H9 (cell line): Measurements from ENCODE around the gene BUD13. TPM values are rescaled to one million over a fixed set of nuclear protein-coding genes. Genes with fewer than 3 reads are reported as not detected.

Source experiments
- DNase-seq: peaks from one replicate; pipeline ENCODE4 v3.0.0-alpha.2; 2017
- H2AFZ ChIP-seq: one replicate; pipeline ENCODE4 v1.6.1; 2013; ENCODE audit warnings: mild to moderate bottlenecking, low read length, control low read depth, moderate library complexity
- H2AK5ac ChIP-seq: 2 replicates; pipeline ENCODE4 v1.6.1; 2013; ENCODE audit warnings: low read length, control low read depth, mixed read lengths; ENCODE audit not compliant: insufficient read length
- H2BK120ac ChIP-seq: one replicate; pipeline ENCODE4 v1.6.1; 2013; ENCODE audit warnings: low read depth, mild to moderate bottlenecking, low read length, control low read depth, inconsistent platforms; ENCODE audit not compliant: poor library complexity, severe bottlenecking
- H2BK12ac ChIP-seq: 2 replicates; pipeline ENCODE4 v1.6.1; 2013; ENCODE audit warnings: low read length, control low read depth, mixed read lengths, low read depth; ENCODE audit not compliant: insufficient read length
- H2BK15ac ChIP-seq: 2 replicates; pipeline ENCODE4 v1.6.1; 2013; ENCODE audit warnings: low read depth, low read length, control low read depth
- H2BK20ac ChIP-seq: one replicate; pipeline ENCODE4 v1.6.1; 2013; ENCODE audit warnings: low read depth, mild to moderate bottlenecking, low read length, control low read depth, inconsistent platforms; ENCODE audit not compliant: poor library complexity, severe bottlenecking
- H2BK5ac ChIP-seq: 2 replicates; pipeline ENCODE4 v1.6.1; 2013; ENCODE audit warnings: low read length, control low read depth, mixed read lengths; ENCODE audit not compliant: insufficient read length
- H3K14ac ChIP-seq: 2 replicates; pipeline ENCODE4 v1.6.1; 2013; ENCODE audit warnings: low read length, control low read depth; ENCODE audit not compliant: insufficient read depth
- H3K18ac ChIP-seq: 2 replicates; pipeline ENCODE4 v1.6.1; 2013; ENCODE audit warnings: low read depth, mild to moderate bottlenecking, mixed read lengths, low read length, control low read depth; ENCODE audit not compliant: insufficient read length
- H3K23ac ChIP-seq: 2 replicates; pipeline ENCODE4 v1.6.1; 2013; ENCODE audit warnings: low read length, control low read depth, mixed read lengths, low read depth; ENCODE audit not compliant: insufficient read length
- H3K23me2 ChIP-seq: 2 replicates; pipeline ENCODE4 v1.6.1; 2013; ENCODE audit warnings: low read depth, mild to moderate bottlenecking, mixed read lengths, low read length, control low read depth; ENCODE audit not compliant: insufficient read length, poor library complexity, severe bottlenecking
- H3K27ac ChIP-seq: 2 replicates; pipeline ENCODE4 v1.5.1; 2013; ENCODE audit warnings: low read length, control low read depth, mixed read lengths, low read depth; ENCODE audit not compliant: insufficient read length
- H3K27me3 ChIP-seq: 2 replicates; pipeline ENCODE4 v1.6.1; 2013; ENCODE audit warnings: low read length, control low read depth, inconsistent platforms; ENCODE audit not compliant: insufficient read depth
- H3K4ac ChIP-seq: 2 replicates; pipeline ENCODE4 v1.6.1; 2013; ENCODE audit warnings: low read depth, mild to moderate bottlenecking, control low read depth, inconsistent platforms, low read length, moderate library complexity
- H3K4me1 ChIP-seq: 2 replicates; pipeline ENCODE4 v1.6.1; 2013; ENCODE audit warnings: low read length, control low read depth, inconsistent platforms; ENCODE audit not compliant: insufficient read depth
- H3K4me2 ChIP-seq: 2 replicates; pipeline ENCODE4 v1.6.1; 2013; ENCODE audit warnings: low read length, control low read depth, mixed read lengths; ENCODE audit not compliant: insufficient read length, insufficient read depth
- H3K56ac ChIP-seq: 2 replicates; pipeline ENCODE4 v1.6.1; 2013; ENCODE audit warnings: low read depth, mild to moderate bottlenecking, mixed read lengths, low read length, control low read depth; ENCODE audit not compliant: insufficient read length
- H3K79me1 ChIP-seq: 2 replicates; pipeline ENCODE4 v1.6.1; 2013; ENCODE audit warnings: low read depth, mild to moderate bottlenecking, moderate library complexity, low read length, control low read depth, inconsistent platforms; ENCODE audit not compliant: insufficient read depth, poor library complexity, severe bottlenecking
- H3K79me2 ChIP-seq: 2 replicates; pipeline ENCODE4 v1.6.1; 2013; ENCODE audit warnings: low read length, control low read depth, inconsistent platforms; ENCODE audit not compliant: insufficient read depth
- H3K9ac ChIP-seq: 2 replicates; pipeline ENCODE4 v1.6.1; 2013; ENCODE audit warnings: low read length, control low read depth, mixed read lengths; ENCODE audit not compliant: insufficient read length; ENCODE audit errors: extremely low read depth
- H3K9me3 ChIP-seq: one replicate; pipeline ENCODE4 v1.6.1; 2013; ENCODE audit warnings: low read depth, low read length, inconsistent platforms; ENCODE audit not compliant: control insufficient read depth
- H3T11ph ChIP-seq: one replicate; pipeline ENCODE4 v1.6.1; 2013; ENCODE audit warnings: mild to moderate bottlenecking, low read length, control low read depth, inconsistent platforms
- H4K20me1 ChIP-seq: one replicate; pipeline ENCODE4 v1.6.1; 2013; ENCODE audit not compliant: control insufficient read depth, insufficient read length, insufficient read depth
- H4K5ac ChIP-seq: 2 replicates; pipeline ENCODE4 v1.6.1; 2013; ENCODE audit warnings: low read depth, mild to moderate bottlenecking, mixed read lengths, low read length, control low read depth; ENCODE audit not compliant: insufficient read length
- H4K8ac ChIP-seq: replicated peaks from 2 replicates; pipeline ENCODE4 v1.6.1; 2013; ENCODE audit warnings: low read length, control low read depth, mixed read lengths, low read depth; ENCODE audit not compliant: insufficient read length
- H4K91ac ChIP-seq: 2 replicates; pipeline ENCODE4 v1.6.1; 2013; ENCODE audit warnings: low read depth, mild to moderate bottlenecking, moderate library complexity, mixed read lengths, low read length, control low read depth; ENCODE audit not compliant: insufficient read length
- H3K27ac Mint-ChIP-seq, 3 experiments: 2 replicates in 2 of 3; 3 replicates in 1 of 3; pipeline ENCODE4 v1.8.0; 2020 to 2021; ENCODE audit warnings: mixed read lengths in 3 of 3, mild to moderate bottlenecking in 1 of 3, moderate library complexity in 1 of 3
- H3K27me3 Mint-ChIP-seq: 2 replicates; pipeline ENCODE4 v1.8.0; 2021; ENCODE audit warnings: low read depth, mild to moderate bottlenecking, moderate library complexity, mixed read lengths
- H3K36me3 Mint-ChIP-seq, 3 experiments: 2 replicates in 2 of 3; 3 replicates in 1 of 3; pipeline ENCODE4 v1.8.0; 2020 to 2021; ENCODE audit warnings: low read depth in 3 of 3, mixed read lengths in 3 of 3; ENCODE audit not compliant: insufficient read depth in 1 of 3
- H3K4me1 Mint-ChIP-seq, 2 experiments: 2 replicates each; pipeline ENCODE4 v1.8.0; 2020; ENCODE audit warnings: mixed read lengths in 2 of 2
- H3K4me3 Mint-ChIP-seq, 2 experiments: 2 replicates in 1 of 2; 3 replicates in 1 of 2; pipeline ENCODE4 v1.8.0; 2020 to 2021; ENCODE audit warnings: mild to moderate bottlenecking in 2 of 2, mixed read lengths in 2 of 2, moderate library complexity in 1 of 2
- H3K9me3 Mint-ChIP-seq, 2 experiments: 2 replicates in 1 of 2; 3 replicates in 1 of 2; pipeline ENCODE4 v1.8.0; 2020; ENCODE audit warnings: mild to moderate bottlenecking in 2 of 2, mixed read lengths in 2 of 2, moderate library complexity in 1 of 2
- CTCF ChIP-seq: fragments of 200-600 bp; sonication (generic); conservative IDR thresholded peaks from 3 replicates; pipeline ENCODE4 v1.8.0; 2021; ENCODE audit warnings: antibody characterized with exemption, mild to moderate bottlenecking
- WGBS: extraction: QIAGEN DNeasy Blood & Tissue Kit; methylation state at CpG from one replicate; pipeline ENCODE4 v1.1.7; 2013; ENCODE audit warnings: missing lambda C conversion rate, low lambda C conversion rate, mixed read lengths; ENCODE audit not compliant: insufficient read length; ENCODE audit errors: extremely low coverage; 5-methylcytosine and 5-hydroxymethylcytosine counted together
- total RNA-seq: library from RNA; stranded (reverse); gene quantifications from 2 replicates; pipeline ENCODE4 v1.2.1, GENCODE V29; 2021

The BUD13 gene
- total RNA-seq, 1 experiment from 2014 or later, result 30.0 TPM

- WGBS, result no CpG with 5 or more reads among the region's 17 CpGs
- Histone ChIP-seq H3K4me1 (peaks cover 2% of the 10 kb centered on the region; the same call in 1 of the 2 replicates), H3K23me2 (no peaks in the 10 kb centered on the region), H3K23ac (no peak overlapping the region), H4K91ac (no peak overlapping the region), H3K4ac (no peak overlapping the region), H4K8ac (no peak overlapping the region), H4K5ac (no peak overlapping the region), H3K27me3 (no peaks in the 10 kb centered on the region; the same call in 1 of the 2 replicates), H2AK5ac (no peak overlapping the region), H2BK20ac (no peak overlapping the region), H3T11ph (no peak overlapping the region), H2BK12ac (no peak overlapping the region), H3K14ac (no peak overlapping the region), H2BK5ac (no peak overlapping the region), H3K18ac (no peak overlapping the region), H3K9ac (no peak overlapping the region), H2BK120ac (no peak overlapping the region), H2AFZ (no peak overlapping the region), H2BK15ac (no peak overlapping the region), H3K9me3 (no peaks in the 10 kb centered on the region), H3K4me2 (peak overlapping the region; percentile 14), H3K79me1 (no peaks in the 10 kb centered on the region), H4K20me1 (no peaks in the 10 kb centered on the region), H3K56ac (no peak overlapping the region), H3K27ac (no peak overlapping the region), H3K79me2 (no peaks in the 10 kb centered on the region; the same call in 1 of the 2 replicates)
- H3K9me3 Mint-ChIP-seq, result no peaks in the 10 kb centered on the region
- H3K4me3 Mint-ChIP-seq, result peak overlapping the region; percentile 11 to 65; a peak in 4 of 5 replicates
- H3K4me1 Mint-ChIP-seq, result peaks cover 43 to 60% of the 10 kb centered on the region in 2 experiments
- peak; percentile 66 for DNase-seq
- peak overlapping the region in 2 of 3 experiments; percentile 50 to 82; a peak in 1 of 7 replicates for H3K27ac Mint-ChIP-seq
- no peak for TF ChIP-seq CTCF
- H3K27me3 Mint-ChIP-seq, result peaks cover 55% of the 10 kb centered on the region
- H3K36me3 Mint-ChIP-seq, result no peaks in the 10 kb centered on the region
Measured at GRCh38 chr11:116710001-116710674, 62.6 kb downstream of the BUD13 start.
